ENCODE measurements around the gene PRKCE.

PRKCE gene

GRCh38 chr2:45651415-45652089 is at the start of gene PRKCE:
Gene PRKCE, plus strand, starts transcription at chr2:45651675.
- peak in 39 of 58 donors; percentile 24 to 82 (median 58) for DNase-seq

GRCh38 chr2:45602624-45603023 is 48.9 kb upstream of the PRKCE start:
- no peak for DNase-seq

- no peak for DNase-seq
Observed at GRCh38 chr2:45605116-45605515, 46.4 kb upstream of the PRKCE start.

- no peak for DNase-seq
Observed at GRCh38 chr2:45606796-45607195, 44.7 kb upstream of the PRKCE start.

- no peak for DNase-seq
Observed at GRCh38 chr2:45607701-45608100, 43.8 kb upstream of the PRKCE start.

GRCh38 chr2:45610281-45611019 is 41.0 kb upstream of the PRKCE start:
- peak; percentile 6 to 81 (median 49) for DNase-seq

- peak; percentile 40 to 97 (median 90) for DNase-seq
Observed at GRCh38 chr2:45611020-45611859, 40.2 kb upstream of the PRKCE start, which contains the start of gene SRBD1. Gene SRBD1, minus strand, starts transcription at chr2:45611267. Its CDS starts 5,826 bp downstream, at chr2:45605441.

- no peak for DNase-seq
Observed at GRCh38 chr2:45612285-45612684, 39.2 kb upstream of the PRKCE start.

- DNase-seq: no peak
Observed at GRCh38 chr2:45612731-45613130, 38.7 kb upstream of the PRKCE start.

- DNase-seq: peak in 7 of 58 donors; percentile 1 to 35 (median 15)
Observed at GRCh38 chr2:45614330-45614729, 37.1 kb upstream of the PRKCE start.

GRCh38 chr2:45614871-45615415 is 36.5 kb upstream of the PRKCE start:
- DNase-seq: no peak

- no peak for DNase-seq
Observed at GRCh38 chr2:45616658-45617411, 34.6 kb upstream of the PRKCE start.

- DNase-seq: no peak
Observed at GRCh38 chr2:45617496-45617895, 34.0 kb upstream of the PRKCE start.

- DNase-seq: no peak
Observed at GRCh38 chr2:45622336-45623075, 29.0 kb upstream of the PRKCE start.

GRCh38 chr2:45623098-45623497 is 28.4 kb upstream of the PRKCE start:
- DNase-seq: no peak

- no peak for DNase-seq
Observed at GRCh38 chr2:45625824-45626223, 25.7 kb upstream of the PRKCE start.

GRCh38 chr2:45626387-45627221 is 24.9 kb upstream of the PRKCE start:
- DNase-seq: no peak

- no peak for DNase-seq
Observed at GRCh38 chr2:45627911-45628310, 23.6 kb upstream of the PRKCE start.

- no peak for DNase-seq
Observed at GRCh38 chr2:45629971-45630370, 21.5 kb upstream of the PRKCE start.

All from anterior cingulate cortex (tissue), 58 donors.